Measurements from ENCODE around the gene PDZD2. TPM values are rescaled to one million over a fixed set of nuclear protein-coding genes. Genes with fewer than 3 reads are reported as not detected.

PDZD2 gene
- total RNA-seq, 2 donors from 2014 or later: 6.6 to 14.6 TPM

DNA sequence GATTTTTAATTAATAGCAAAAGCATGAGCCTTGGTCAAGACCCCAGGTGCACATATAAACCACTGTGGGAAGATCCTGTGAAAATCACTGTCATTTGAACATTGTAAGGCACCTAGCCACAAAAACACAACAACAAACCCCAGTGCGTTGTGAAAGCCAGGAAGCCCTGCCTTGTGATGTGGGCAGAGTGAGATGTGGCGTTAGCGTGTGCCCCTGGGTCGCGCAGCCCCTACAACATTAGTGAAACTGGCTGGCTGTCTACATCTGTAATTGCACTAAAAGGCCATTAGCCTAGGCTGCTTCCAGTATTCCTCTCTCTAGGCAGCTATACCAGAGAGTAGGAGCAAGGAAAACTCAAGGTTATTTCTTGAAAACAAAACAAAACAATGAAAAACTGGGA lies 21.1 kb upstream of the PDZD2 start:
- Mint-ChIP-seq H3K9me3 (peaks cover 3% of the 10 kb centered on the region), H3K4me3 (no peak overlapping the region), H3K27me3 (ENCODE audit: insufficient read depth) (no peaks in the 10 kb centered on the region), H3K4me1 (peaks cover 27% of the 10 kb centered on the region), H3K36me3 (ENCODE audit: low read depth) (no peaks in the 10 kb centered on the region), H3K27ac (peak overlapping the region; percentile 86)
- Histone ChIP-seq H3K9me3 (ENCODE audit: control insufficient read depth, low read length) (no peaks in the 10 kb centered on the region), H3K9ac (ENCODE audit: extremely low read depth, low read length, poor library complexity, severe bottlenecking) (no peak overlapping the region), H3K4me1 (ENCODE audit: control insufficient read depth, insufficient read depth, low read length) (peaks cover 6% of the 10 kb centered on the region), H3K27me3 (ENCODE audit: control insufficient read depth, insufficient read depth, low read length, poor library complexity, severe bottlenecking) (no peaks in the 10 kb centered on the region), H3K36me3 (ENCODE audit: control insufficient read depth, insufficient read depth, low read length) (no peaks in the 10 kb centered on the region), H3K27ac (ENCODE audit: low read depth, low read length) (no peak overlapping the region), H3K4me3 (ENCODE audit: low read length) (no peak overlapping the region)
- TF ChIP-seq, protein P1, sequence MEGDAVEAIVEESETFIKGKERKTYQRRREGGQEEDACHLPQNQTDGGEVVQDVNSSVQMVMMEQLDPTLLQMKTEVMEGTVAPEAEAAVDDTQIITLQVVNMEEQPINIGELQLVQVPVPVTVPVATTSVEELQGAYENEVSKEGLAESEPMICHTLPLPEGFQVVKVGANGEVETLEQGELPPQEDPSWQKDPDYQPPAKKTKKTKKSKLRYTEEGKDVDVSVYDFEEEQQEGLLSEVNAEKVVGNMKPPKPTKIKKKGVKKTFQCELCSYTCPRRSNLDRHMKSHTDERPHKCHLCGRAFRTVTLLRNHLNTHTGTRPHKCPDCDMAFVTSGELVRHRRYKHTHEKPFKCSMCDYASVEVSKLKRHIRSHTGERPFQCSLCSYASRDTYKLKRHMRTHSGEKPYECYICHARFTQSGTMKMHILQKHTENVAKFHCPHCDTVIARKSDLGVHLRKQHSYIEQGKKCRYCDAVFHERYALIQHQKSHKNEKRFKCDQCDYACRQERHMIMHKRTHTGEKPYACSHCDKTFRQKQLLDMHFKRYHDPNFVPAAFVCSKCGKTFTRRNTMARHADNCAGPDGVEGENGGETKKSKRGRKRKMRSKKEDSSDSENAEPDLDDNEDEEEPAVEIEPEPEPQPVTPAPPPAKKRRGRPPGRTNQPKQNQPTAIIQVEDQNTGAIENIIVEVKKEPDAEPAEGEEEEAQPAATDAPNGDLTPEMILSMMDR (conservative IDR thresholded peaks at IDR 0.05): no peak
- DNase-seq: no peak
- WGBS, 2 experiments (ENCODE audit: insufficient coverage in 1 of 2, insufficient read length in 1 of 2): 94 to 95% methylated on average over 5 of the region's 5 CpGs

GRCh38 chr5:31620026-31620425 lies 18.9 kb upstream of the PDZD2 start:
- Histone ChIP-seq H3K36me3 (ENCODE audit: control insufficient read depth, insufficient read depth, low read length) (no peaks in the 10 kb centered on the region), H3K27ac (ENCODE audit: low read depth, low read length) (no peak overlapping the region), H3K9me3 (ENCODE audit: control insufficient read depth, low read length) (no peaks in the 10 kb centered on the region), H3K4me1 (ENCODE audit: control insufficient read depth, insufficient read depth, low read length) (peaks cover 6% of the 10 kb centered on the region), H3K9ac (ENCODE audit: extremely low read depth, low read length, poor library complexity, severe bottlenecking) (no peak overlapping the region), H3K27me3 (ENCODE audit: control insufficient read depth, insufficient read depth, low read length, poor library complexity, severe bottlenecking) (no peaks in the 10 kb centered on the region), H3K4me3 (ENCODE audit: low read length) (no peak overlapping the region)
- Mint-ChIP-seq H3K4me1 (peaks cover 19% of the 10 kb centered on the region), H3K4me3 (no peak overlapping the region), H3K27me3 (ENCODE audit: insufficient read depth) (no peaks in the 10 kb centered on the region), H3K36me3 (ENCODE audit: low read depth) (no peaks in the 10 kb centered on the region), H3K27ac (peak overlapping the region; percentile 4), H3K9me3 (peaks cover 3% of the 10 kb centered on the region)
- TF ChIP-seq, protein P1 (conservative IDR thresholded peaks at IDR 0.05): no peak
- 81 to 85% methylated on average over 2 to 4 of the region's 4 CpGs for WGBS, 2 experiments (ENCODE audit: insufficient coverage in 1 of 2, insufficient read length in 1 of 2)
- peak; percentile 61 for DNase-seq

DNA sequence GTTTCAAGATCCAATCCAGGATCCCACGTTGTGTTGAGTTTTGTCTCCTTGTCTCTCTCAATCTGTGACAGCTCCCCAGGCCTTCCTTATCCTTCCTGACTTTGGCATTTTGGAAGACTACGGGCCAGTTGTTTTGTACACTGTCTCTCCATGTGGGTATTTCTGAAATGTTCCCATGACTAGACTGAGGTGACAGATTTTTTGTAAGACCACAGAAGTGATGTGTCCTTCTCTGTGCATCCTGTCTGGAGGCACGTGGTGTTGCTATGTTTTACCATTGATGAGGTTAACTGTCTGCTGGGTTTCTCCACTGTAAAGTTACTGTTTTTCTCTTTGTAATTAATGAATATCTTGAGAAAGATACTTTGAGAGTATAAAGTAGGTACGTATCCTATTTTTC lies 15.7 kb upstream of the PDZD2 start:
- Mint-ChIP-seq H3K27me3 (ENCODE audit: insufficient read depth) (peaks cover 1% of the 10 kb centered on the region), H3K27ac (no peak overlapping the region), H3K9me3 (no peaks in the 10 kb centered on the region), H3K4me3 (no peak overlapping the region), H3K36me3 (ENCODE audit: low read depth) (no peaks in the 10 kb centered on the region), H3K4me1 (peaks cover 15% of the 10 kb centered on the region)
- H3K4me3 ChIP-seq (ENCODE audit: low read length): no peak overlapping the region
- no peak overlapping the region for H3K9ac ChIP-seq (ENCODE audit: extremely low read depth, low read length, poor library complexity, severe bottlenecking)
- H3K4me1 ChIP-seq (ENCODE audit: control insufficient read depth, insufficient read depth, low read length): peaks cover 2% of the 10 kb centered on the region
- no peaks in the 10 kb centered on the region for H3K27me3 ChIP-seq (ENCODE audit: control insufficient read depth, insufficient read depth, low read length, poor library complexity, severe bottlenecking)
- TF ChIP-seq, protein P1 (conservative IDR thresholded peaks at IDR 0.05): no peak
- no peaks in the 10 kb centered on the region for H3K9me3 ChIP-seq (ENCODE audit: control insufficient read depth, low read length)
- DNase-seq: no peak
- H3K27ac ChIP-seq (ENCODE audit: low read depth, low read length): no peak overlapping the region
- WGBS, 2 experiments (ENCODE audit: insufficient coverage in 1 of 2, insufficient read length in 1 of 2): 76 to 78% methylated on average over 2 to 3 of the region's 4 CpGs
- H3K36me3 ChIP-seq (ENCODE audit: control insufficient read depth, insufficient read depth, low read length): no peaks in the 10 kb centered on the region
